Measurements from ENCODE around the gene CHI3L2.
A peak's percentile ranks its signal among the peaks of the same experiment; 100 is the strongest.

The CHI3L2 gene

DNA sequence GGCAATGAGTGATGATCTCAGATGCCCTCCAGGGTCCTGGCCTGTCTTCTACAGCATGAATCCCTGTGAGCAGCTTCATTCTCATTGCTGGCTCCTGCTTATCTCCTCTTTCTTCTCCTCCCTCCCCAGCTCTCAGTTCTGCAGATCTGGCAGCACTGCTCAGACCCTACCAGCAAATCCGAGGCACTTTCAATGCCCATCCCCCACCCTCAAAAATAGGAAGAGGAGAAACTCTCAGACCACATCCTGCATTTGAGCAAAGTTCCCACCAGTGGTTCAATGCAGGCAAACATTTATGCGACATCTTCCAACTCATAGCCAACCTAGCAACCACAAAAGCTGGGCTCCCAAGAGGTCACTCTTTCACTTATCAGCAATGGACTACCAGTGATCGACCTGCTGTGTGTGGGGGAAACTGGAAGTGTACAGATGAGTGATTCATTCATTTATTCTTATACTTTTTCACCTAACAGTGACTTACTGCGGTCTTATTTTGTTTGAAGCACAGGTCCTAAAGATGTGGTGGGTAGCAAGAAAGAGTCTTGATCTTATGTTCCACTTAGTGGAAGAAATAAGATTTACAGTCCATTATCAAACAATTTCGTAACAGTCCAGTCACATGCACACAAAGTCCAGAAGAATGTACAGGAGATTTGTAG is 5.8 kb upstream of the CHI3L2 start:
- no peak for DNase-seq

DNA sequence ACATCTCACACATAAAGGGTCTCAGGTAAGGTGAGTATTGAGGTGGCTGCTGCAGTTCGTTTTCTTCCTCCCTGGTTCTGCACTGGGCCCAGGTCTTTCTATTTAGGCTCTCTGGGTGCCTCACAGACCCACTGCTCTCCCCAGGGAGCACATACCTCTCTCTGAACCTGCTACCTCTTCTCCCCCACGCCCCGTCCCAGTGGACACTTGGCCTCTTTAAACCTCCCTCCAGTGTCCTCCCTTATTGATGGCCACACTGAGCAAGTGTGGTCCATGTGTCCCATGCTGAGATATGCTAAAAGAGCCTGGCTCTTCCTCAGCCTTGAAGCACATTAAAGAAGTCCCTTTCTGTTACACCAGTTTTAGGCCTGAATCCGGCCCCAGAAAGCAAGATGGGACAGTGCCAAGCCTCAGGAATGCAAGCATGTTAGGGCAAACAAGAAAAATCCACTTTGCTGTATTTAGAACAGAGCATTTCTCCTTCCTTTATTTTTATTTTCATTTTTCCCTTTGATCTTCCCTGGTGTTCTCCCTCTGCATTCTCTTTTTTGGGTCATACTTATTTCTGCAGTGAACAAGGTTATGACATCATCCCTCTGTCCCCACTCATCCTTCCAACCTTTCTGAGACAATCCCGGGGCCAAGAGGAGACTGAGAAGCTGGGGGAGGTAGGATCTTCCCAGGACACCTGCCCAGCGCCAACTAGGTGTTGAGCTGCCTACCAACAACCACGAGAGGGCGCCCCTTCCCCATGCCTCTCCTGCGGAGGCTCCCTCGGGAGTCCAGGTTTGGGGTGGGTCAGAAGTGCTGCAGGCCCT is 5.0 kb upstream of the CHI3L2 start:
- DNase-seq, result peak; percentile 77

DNA sequence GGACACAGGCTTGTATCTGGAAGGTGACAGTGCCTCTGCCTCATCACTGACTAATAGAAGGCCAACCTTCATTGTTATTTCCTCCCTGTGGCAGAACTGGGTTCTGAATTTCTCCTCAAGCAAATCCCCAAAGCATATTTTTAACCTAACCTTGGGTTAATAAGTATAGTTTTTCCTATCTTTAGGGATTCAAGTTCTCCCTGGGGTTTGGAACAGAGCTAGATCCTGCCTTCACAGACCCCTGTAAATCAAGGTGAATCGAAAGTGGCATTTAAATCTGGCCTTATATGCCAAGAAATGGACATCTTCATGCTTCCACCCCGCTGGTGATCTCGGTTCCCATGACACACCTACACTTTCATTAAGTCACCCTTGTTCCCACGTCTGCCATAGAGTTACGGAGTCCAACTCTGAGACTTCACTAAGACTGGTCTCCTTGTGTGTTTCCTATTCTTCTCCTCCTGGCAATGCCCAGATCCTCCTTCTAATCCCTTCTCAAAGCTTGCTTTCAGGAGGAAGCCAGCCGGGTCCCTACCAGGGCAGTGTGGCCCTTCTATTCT is 4.3 kb upstream of the CHI3L2 start:
- no peak for DNase-seq

DNA sequence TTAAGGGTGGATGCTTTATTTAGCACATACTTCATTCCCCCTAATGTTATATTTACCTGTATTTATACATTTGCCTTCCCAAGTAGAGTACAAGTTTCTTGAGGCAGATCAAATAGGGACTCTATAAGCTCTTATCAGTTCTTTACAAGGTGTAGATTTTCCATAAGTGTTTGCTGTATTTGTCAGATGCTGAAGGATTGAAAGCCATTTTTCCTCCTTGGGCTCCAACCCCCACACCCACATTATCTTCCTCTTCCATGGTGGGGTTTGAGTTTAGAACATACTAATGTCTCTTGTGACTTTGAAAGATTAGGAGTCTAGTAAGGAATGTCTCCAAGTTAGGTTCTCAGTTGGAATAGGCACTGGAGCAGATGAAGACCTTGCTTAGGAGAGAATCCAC is 2.4 kb upstream of the CHI3L2 start:
- DNase-seq, result no peak

DNA sequence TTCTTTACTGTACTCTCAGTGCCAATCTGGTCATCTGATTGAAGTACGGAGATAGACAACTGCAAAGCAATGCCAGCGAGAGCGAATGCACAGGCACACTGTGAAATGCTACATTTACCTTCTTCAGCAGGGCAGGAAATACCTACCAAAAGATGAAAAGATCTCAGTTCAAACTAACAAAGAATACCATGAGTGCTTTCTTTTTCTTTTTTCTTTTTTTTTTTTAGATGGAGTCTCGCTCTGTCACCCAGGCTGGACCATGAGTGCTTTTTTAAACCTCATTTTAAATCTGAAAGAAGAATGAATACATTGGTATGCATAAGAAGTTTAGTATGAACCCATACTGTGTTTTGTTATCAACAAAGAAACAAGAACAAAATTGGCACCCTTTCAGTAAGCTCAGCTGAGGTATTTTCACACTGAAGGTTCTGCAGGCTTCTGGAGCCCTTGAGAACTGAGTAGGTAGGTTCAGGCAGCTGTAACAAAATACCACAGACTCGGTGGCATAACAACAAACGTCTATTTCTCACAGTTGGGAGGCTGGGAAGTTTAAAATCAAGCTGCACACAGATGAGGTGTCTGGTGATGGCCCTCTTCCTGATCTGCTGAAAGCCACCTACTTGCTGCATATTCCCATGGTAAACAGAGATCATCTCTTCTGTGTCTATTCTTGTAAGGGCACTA is 1.7 kb upstream of the CHI3L2 start:
- no peak for DNase-seq

DNA sequence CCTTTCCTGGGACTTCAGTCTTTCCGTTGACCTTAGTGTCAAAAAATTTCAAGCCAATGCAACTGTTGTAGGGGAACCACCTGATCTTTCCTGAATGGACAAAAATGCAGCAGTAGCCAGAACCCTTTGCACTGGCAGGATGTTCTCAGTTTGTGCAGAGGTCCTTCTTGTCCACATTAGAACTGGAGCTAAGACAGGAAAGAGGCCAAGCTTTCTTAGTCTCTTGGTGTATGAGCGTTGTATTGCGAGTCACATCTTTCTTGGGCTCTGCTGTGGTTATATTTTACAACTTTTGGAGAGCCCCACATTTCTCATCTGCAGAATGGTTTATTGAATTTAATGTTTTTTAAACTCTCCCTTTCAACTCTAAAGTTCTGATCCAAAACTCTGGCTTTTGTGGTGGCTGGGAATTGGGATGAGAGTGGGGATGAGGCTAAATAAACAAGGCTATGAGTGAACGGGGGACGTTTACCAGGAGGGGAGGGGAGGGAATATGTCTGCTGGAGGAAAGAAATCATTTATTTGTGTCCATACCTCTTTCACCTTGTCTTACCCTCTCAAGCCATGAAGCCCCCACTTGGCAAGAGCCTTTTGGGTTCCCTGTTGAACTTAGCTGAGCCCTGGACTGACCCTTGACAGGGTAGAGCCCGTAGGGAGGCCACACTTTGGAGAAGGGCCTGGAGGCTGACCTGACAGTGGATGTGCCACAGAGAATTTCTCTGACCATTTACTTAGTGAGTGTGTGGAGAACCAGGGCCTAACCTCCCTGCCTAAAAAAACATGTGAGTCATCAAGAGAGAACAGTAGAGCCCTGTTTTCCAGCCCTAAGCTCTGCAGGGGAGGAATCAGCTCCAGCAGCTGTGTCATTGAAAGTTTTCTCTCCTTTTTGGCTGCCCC is 586 bp downstream of the CHI3L2 start:
- DNase-seq, result no peak

DNA sequence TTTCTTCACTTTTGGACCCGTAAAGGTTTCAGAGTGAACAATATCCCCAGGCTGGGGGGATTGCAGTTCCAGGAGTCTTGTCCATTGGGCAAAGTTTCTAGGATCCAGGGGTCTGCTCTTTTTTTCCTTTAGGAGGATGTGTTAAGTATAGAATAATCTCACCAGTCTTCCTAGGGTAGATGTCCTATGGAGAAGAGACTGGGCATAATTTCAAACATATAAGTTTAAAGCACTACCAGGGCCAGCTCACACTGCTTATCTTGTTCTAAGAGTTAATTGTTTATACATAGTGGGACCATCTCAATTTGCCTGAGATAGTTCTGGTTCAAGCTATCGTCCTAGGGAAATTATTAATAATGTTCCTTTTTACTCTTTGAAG is 1.2 kb downstream of the CHI3L2 start:
- DNase-seq, result no peak

DNA sequence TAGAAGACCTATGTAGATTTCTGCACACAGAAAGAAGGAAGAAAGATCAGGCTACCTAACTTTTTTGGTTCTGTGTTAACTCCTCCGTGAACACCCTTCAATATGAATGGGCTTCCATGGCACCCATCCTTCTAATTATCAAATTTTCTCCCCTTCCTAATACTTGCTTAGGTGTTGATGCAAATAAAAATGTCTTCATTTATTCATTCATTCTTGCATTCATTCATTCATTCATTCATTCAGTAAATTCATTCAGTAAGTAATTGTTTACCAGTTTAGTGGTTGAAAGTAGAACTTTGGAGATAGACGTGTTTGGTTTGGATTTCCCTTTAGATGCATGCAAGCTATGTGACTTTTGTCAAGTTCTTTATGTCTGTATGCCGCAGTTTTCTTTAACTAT is 4.6 kb downstream of the CHI3L2 start:
- no peak for DNase-seq

DNA sequence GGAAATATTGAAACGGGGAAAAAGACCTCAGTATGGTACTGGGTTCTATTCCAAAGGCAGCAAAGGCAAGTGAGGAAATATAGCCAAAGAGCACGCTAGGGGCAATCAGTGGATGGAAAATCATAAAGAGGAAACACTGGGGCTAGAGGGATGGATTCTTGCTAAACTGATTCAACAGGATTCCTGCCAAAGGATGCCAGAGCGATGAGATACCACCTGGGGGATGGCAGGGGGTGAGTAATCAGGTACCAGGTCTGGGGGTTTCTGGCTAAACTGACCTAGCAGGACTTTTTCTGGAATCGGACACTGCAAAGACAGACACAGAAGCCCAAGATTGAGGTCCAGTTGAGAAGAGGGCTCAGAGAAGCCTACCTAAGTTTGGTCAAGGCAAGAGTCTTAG is 6.7 kb downstream of the CHI3L2 start:
- DNase-seq, result no peak

DNA sequence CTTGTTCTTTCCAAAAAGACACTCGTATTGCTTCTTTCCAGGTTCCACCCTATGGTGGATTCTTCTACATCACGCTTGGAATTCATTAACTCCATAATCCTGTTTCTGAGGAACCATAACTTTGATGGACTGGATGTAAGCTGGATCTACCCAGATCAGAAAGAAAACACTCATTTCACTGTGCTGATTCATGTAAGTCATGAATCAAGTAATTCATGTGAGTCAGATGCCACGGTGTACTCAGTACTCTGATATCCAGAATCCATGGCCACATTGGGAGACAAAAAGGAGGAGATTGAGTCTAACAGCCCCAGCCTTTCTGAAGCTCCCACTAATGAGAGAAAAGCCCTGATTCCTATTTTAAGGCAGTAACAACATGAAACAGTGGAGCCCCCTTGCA is 7.4 kb downstream of the CHI3L2 start:
- DNase-seq, result no peak

DNA sequence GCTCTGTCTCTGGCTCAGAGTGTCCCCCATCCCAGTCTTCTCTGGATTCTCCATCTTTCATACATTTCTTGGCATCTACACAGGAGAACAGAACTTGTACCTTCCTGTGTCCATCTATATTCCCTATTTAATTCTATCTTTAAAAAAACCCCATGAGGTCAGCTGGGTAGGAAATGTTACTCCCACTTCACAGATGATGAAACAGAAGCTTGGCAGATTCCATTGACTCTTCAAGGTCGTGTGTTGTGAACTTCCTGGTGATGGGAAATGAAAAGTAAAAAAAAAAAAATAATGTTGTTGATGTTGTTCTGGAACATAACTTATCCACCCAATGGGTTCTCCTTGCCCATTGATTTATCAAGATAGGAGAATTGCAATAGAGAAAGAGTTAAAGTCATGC is 8.9 kb downstream of the CHI3L2 start:
- no peak for DNase-seq

DNA sequence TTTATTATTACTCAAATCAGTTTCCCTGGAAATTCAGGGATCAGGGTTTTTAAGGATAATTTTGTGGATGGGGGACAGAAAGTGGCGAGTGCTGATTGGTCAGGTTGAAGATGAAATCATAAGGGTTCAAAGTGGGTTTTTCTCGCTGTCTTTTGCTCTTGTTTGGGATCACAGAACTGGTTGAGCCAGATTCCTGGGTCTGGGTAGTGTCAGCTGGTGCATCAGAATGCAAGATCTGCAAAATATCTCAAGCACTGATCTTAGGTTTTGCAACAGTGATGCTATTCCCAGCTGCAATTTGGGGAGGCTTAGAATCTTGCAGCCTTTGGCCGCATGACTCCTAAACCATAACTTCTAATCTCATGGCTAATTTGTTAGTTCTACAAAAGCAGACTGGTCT is 9.3 kb downstream of the CHI3L2 start:
- DNase-seq, result no peak

DNA sequence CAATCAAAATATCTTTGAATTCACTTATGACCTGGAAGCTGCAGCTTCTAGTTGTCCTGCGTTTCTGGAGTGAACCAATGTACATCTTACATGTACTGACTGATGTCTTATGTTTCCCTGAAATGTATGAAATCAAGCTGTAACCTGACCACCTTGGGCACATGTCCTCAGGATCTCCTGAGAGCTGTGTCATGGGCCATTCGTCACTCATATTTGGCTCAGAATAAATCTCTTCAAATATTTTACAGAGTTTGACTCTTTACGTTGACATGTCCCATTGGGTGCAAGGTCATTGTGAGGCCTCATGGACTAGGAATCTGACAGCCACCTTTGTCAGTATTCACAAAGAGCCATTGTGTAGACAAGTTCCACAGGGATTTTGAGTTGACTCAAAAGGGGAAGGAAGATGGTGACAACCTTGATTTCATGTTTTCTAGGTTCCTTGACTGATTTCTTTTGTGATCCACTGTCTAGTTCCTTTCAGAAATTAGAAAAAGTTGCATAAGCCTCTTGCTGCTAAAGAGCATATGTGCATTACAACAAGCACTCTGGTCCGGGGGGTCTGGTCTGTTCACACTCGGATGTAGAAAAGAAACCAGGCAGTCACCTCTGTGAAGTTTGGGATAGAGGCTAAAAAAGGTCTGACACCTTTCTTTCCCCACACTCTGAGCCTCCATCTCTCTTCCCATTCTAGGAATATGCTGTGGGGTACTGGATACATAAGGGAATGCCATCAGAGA is 10.7 kb downstream of the CHI3L2 start:
- no peak for DNase-seq

DNA sequence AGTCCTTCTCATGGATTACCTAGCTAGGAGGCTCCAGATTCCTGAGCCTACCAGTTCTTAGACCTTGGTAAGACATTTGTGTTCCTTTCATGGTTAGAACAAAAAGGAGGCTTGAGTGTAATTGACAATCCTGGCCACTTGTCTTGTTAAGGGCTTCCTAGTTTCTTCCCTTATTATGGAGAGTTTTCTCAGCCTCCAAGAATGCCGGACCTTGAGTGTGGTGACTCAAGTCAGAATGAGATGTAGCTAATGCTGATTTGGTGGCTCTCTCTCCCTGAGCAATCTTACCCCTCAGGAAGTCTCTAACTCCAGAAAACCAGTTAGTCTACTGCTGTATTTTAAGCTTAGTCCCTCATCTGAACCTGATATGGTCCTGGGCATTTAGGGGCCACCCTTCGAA is 14.3 kb downstream of the CHI3L2 start:
- DNase-seq, result no peak

DNA sequence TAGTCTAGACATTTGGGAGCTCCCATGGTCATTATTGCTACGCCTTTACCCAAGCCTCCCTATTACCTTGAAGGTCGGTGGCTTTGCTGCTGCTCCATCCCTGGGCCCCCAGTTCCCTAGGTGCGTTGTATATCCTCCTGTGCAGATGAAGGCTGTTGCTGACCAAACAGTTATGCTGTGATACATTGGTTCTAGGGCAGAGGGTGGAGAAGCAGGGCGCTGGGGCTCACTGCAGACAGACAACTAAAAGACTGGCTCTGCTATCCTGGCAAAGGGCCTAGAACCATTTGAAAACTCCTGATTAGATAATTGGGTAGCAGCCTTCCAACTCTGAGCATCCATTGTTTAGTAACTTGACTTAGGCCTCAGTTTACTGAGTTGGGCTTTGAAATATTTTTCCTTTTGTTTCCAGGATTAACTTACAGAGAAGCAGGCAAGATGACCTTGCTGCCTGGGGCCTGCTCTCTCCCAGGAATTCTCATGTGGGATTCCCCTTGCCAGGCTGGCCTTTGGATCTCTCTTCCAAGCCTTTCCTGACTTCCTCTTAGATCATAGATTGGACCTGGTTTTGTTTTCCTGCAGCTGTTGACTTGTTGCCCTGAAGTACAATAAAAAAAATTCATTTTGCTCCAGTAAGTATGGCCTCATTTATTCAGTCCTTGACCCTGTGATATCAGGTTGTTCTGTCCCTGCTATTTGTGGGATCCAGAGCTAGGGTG is 15.5 kb downstream of the CHI3L2 start:
- no peak for DNase-seq

DNA sequence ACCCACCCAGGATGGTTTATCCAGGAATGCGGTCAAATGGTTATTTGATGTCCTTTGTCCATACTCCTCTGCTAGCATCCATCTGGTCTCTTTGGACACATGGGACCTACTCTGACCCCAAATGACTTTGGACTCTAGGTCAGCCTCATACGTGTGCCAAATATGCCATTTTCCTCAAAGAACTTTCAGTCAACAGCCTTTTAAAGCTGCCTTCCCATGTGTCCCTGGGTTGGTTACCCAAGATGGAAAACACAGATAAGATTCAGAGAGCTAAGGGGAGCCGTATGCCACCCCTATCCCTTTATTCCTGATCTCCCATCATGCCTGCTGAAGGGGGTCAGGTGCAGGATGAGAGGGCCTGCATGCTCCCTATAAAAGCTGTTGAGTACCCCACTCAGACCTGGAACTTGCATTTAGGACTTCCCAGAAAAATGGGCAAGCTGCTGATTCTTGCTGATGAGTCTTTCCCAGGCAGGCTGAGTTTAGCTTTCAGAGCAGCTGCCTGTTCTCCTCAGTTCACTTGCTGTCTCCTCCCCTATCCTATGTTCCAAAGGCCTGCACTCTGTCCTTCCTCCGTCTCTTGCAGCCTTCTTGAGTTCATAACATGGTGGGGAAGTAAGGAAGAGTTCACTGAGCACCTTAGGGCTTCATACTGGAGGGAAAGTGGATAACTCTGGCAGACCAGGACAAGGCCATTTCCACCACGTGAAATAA is 19.8 kb downstream of the CHI3L2 start:
- DNase-seq, result no peak

DNA sequence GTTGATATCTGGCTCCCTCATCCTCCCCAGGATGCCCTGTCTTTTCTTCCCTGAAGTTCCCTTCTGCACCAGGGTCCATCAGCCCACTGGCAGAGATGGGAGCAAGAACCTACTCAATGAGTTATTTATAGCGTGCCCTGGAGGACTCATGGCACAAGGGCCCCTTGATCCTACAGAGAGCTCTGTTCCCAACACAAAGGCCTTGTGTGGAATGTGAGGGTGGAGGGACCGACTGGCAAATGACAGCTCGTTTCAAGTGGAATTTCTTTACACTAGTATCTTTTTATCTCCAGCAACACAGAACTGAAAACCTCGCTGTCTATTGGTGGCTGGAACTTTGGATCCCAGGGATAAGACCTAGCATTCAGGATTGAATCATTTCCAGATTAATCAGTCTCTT is 22.4 kb downstream of the CHI3L2 start:
- DNase-seq, result no peak

DNA sequence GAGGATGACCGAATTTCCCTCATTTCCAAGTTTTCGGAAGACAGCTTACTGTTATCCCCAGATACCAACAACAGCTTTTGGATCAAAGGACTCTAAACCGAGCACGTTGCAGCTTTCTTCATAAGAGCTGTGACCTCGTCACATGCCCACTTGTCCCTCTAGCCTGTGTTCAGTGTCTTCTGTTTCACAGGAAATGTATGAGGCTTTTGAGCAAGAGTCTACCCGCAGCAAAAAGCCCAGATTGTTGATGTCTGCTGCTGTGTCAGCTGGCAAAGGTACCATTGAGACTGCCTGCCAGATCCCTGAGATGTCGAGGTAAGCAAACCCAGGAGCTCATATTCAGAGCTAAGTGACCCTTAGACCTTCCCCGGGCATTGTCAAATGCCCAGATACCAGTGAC is 24.1 kb downstream of the CHI3L2 start:
- no peak for DNase-seq

DNA sequence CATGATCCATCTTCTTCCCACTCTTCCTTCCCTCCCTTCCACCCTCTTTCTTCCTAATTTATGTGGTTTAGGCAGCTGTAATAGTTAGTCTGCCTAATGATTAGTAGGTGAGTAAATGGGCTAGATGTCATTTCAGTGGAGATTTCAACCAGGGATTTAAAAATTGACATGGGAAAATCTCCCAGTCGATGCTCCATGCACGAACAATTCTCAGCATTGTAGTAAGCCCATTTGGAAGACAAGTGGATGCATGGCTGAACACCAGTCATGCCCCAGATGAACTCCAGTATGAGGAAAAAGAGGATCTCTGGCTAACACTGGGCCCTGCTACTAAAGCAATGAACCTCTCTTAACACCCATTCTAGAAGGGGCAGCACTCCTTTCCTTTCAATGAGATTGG is 25.3 kb downstream of the CHI3L2 start:
- no peak for DNase-seq

DNA sequence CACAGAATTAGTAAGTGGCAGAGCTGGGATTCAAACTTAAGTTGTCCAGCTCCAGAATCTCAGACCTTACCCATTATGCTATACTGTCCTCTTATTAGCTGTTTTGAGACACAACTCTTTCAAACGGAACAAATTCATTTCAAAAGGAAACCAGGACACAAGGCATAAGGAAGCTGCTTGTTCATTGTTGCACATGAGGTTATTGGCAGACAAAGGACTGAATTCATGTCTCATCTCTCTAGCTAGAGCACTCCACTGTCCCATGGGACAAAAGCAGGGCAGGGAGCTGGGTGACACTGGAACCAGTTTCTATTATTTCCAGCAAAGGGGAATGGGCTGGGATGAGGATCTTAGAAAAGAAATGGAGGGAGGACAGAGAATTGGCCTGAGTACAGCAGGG is 26.4 kb downstream of the CHI3L2 start:
- no peak for DNase-seq

Measured in eye (tissue), 1 donor.